CD4-positive, alpha-beta memory T cell (primary cell): Measurements from ENCODE around the gene TPSB2. TPM values are rescaled to one million over a fixed set of nuclear protein-coding genes. Genes with fewer than 3 reads are reported as not detected.
"Not testable (repeated sequence)": the region's sequence is repeated elsewhere in the genome, so short reads cannot be mapped to it uniquely, and the experiment has no call there.

Experiments
- CTCF ChIA-PET: fragments of 350-600 bp; sonication (Branson Sonifier 250); formaldehyde crosslinking; loops from one replicate; lab custom pipeline; 2021; ENCODE audit warnings: inconsistent platforms; ENCODE audit not compliant: partially characterized antibody; lab: Charles Lee
- POLR2A ChIA-PET: fragments of 350-600 bp; sonication (Branson Sonifier 250); formaldehyde crosslinking; loops from one replicate; lab custom pipeline; 2021; ENCODE audit not compliant: partially characterized antibody; lab: Charles Lee
- DNase-seq, 5 donors: peaks; one replicate each; pipeline versions ENCODE4 v3.0.0 to v3.0.0-alpha.2; 2020 to 2022; ENCODE audit warnings: mixed read lengths in 1 of 5
- H3K27ac ChIP-seq: one replicate; pipeline ENCODE4 v1.7.0; 2013; ENCODE audit warnings: low read depth, low read length
- H3K27me3 ChIP-seq: 2 replicates; pipeline ENCODE4 v1.7.0; 2013; ENCODE audit warnings: mild to moderate bottlenecking, low read length, moderate library complexity; ENCODE audit not compliant: insufficient read depth
- H3K36me3 ChIP-seq: 2 replicates; pipeline ENCODE4 v1.7.0; 2013; ENCODE audit warnings: mild to moderate bottlenecking, low read length, moderate library complexity; ENCODE audit not compliant: insufficient read depth
- H3K4me1 ChIP-seq: 2 replicates; pipeline ENCODE4 v1.7.0; 2013; ENCODE audit warnings: mild to moderate bottlenecking, low read length, moderate library complexity; ENCODE audit not compliant: insufficient read depth
- H3K4me3 ChIP-seq, 2 donors: one replicate each; pipeline ENCODE4 v1.7.0; 2013; ENCODE audit warnings: low read length in 2 of 2, mild to moderate bottlenecking in 1 of 2
- H3K9me3 ChIP-seq, 2 donors: one replicate each; pipeline ENCODE4 v1.7.0; 2013; ENCODE audit warnings: low read length in 2 of 2, control low read depth in 1 of 2; ENCODE audit not compliant: control insufficient read depth in 1 of 2
- H3K27ac Mint-ChIP-seq, 7 donors: one replicate each; pipeline ENCODE4 v1.8.0; 2020 to 2021; ENCODE audit warnings: mixed read lengths in 7 of 7, mild to moderate bottlenecking in 6 of 7, inconsistent platforms in 3 of 7, moderate library complexity in 3 of 7
- H3K27me3 Mint-ChIP-seq, 2 donors: one replicate each; pipeline ENCODE4 v1.8.0; 2020 to 2021; ENCODE audit warnings: mixed read lengths in 2 of 2
- H3K36me3 Mint-ChIP-seq, 2 donors: one replicate each; pipeline ENCODE4 v1.8.0; 2020 to 2021; ENCODE audit warnings: mixed read lengths in 2 of 2, inconsistent platforms in 1 of 2, mild to moderate bottlenecking in 1 of 2
- H3K4me1 Mint-ChIP-seq, 4 donors: one replicate each; pipeline ENCODE4 v1.8.0; 2020 to 2021; ENCODE audit warnings: mixed read lengths in 4 of 4, mild to moderate bottlenecking in 1 of 4
- H3K4me3 Mint-ChIP-seq, 8 donors: one replicate each; pipeline ENCODE4 v1.8.0; 2020 to 2021; ENCODE audit warnings: mixed read lengths in 8 of 8, mild to moderate bottlenecking in 7 of 8, moderate library complexity in 6 of 8, inconsistent platforms in 3 of 8
- H3K9me3 Mint-ChIP-seq, 8 donors: one replicate each; pipeline ENCODE4 v1.8.0; 2020 to 2021; ENCODE audit warnings: mixed read lengths in 8 of 8, mild to moderate bottlenecking in 5 of 8, inconsistent platforms in 3 of 8, moderate library complexity in 1 of 8
- intact Hi-C: fragments of 100-400 bp; cut with micrococcal nuclease; formaldehyde crosslinking; loops from one replicate; pipeline ENCODE4 v1.15.1; 2023
- polyA plus RNA-seq, 2 donors: library from polyadenylated mRNA; unstranded; fragments of 300-500 nt; fragmentation: Illumina TruSeq; gene quantifications; one replicate each; pipeline ENCODE4 v1.2.3, GENCODE V29; 2021
- total RNA-seq, 2 experiments: library from RNA; stranded (reverse); gene quantifications; one replicate each; pipeline ENCODE4 v1.2.3, GENCODE V29; 2021

TPSB2 gene
- total and polyA plus RNA-seq, 4 experiments from 2014 or later, result not detected

GRCh38 chr16:1260101-1260680 is 30.2 kb upstream of the TPSB2 start:
- peak overlapping the region in 1 of 7 donors; percentile 27 for H3K27ac Mint-ChIP-seq
- CTCF ChIA-PET, result no interaction called here
- POLR2A ChIA-PET, result no interaction called here
- DNase-seq, result no peak
- no peak overlapping the region for H3K4me3 ChIP-seq
- H3K4me1 Mint-ChIP-seq, result peaks cover 4 to 11% (median 9%) of the 10 kb centered on the region in 4 donors
- H3K4me1 ChIP-seq, result peaks cover 10% of the 10 kb centered on the region
- H3K9me3 Mint-ChIP-seq, result no peaks in the 10 kb centered on the region
- no peak overlapping the region for H3K27ac ChIP-seq
- H3K36me3 Mint-ChIP-seq, result no peaks in the 10 kb centered on the region
- H3K36me3 ChIP-seq, result no peaks in the 10 kb centered on the region
- no peaks in the 10 kb centered on the region for H3K27me3 ChIP-seq
- H3K9me3 ChIP-seq, result no peaks in the 10 kb centered on the region
- peaks cover 17% of the 10 kb centered on the region in 2 donors for H3K27me3 Mint-ChIP-seq
- H3K4me3 Mint-ChIP-seq, result no peak overlapping the region
- intact Hi-C loops, result no loop called here

GRCh38 chr16:1259760-1260068 is 29.7 kb upstream of the TPSB2 start:
- Histone ChIP-seq H3K4me3 (no peak overlapping the region), H3K27me3 (no peaks in the 10 kb centered on the region), H3K36me3 (no peaks in the 10 kb centered on the region), H3K4me1 (peaks cover 10% of the 10 kb centered on the region), H3K9me3 (no peaks in the 10 kb centered on the region), H3K27ac (no peak overlapping the region)
- no peaks in the 10 kb centered on the region for H3K9me3 Mint-ChIP-seq
- H3K4me3 Mint-ChIP-seq, result no peak overlapping the region
- CTCF ChIA-PET, result no interaction called here
- H3K36me3 Mint-ChIP-seq, result no peaks in the 10 kb centered on the region
- POLR2A ChIA-PET, result no interaction called here
- H3K4me1 Mint-ChIP-seq, result peaks cover 4 to 11% (median 9%) of the 10 kb centered on the region in 4 donors
- intact Hi-C loops, result no loop called here
- H3K27ac Mint-ChIP-seq, result no peak overlapping the region
- peaks cover 17% of the 10 kb centered on the region in 2 donors for H3K27me3 Mint-ChIP-seq
- no peak for DNase-seq

- POLR2A ChIA-PET, result no interaction called here
- intact Hi-C loops, result no loop called here
- H3K36me3 ChIP-seq, result no peaks in the 10 kb centered on the region
- peak overlapping the region in 1 of 7 donors; percentile 61 for H3K27ac Mint-ChIP-seq
- DNase-seq, result no peak
- peak overlapping the region in 1 of 2 donors; percentile 41 for H3K4me3 ChIP-seq
- no peak overlapping the region for H3K27ac ChIP-seq
- H3K4me1 Mint-ChIP-seq, result peaks cover 4 to 10% (median 6%) of the 10 kb centered on the region in 4 donors
- H3K9me3 ChIP-seq, result no peaks in the 10 kb centered on the region
- H3K27me3 ChIP-seq, result no peaks in the 10 kb centered on the region
- peaks cover 10% of the 10 kb centered on the region for H3K4me1 ChIP-seq
- no peaks in the 10 kb centered on the region for H3K36me3 Mint-ChIP-seq
- CTCF ChIA-PET, result no interaction called here
- H3K4me3 Mint-ChIP-seq, result peak overlapping the region; percentile 47 to 83 (median 62)
- H3K27me3 Mint-ChIP-seq, result peaks cover 13 to 14% of the 10 kb centered on the region in 2 donors
- H3K9me3 Mint-ChIP-seq, result no peaks in the 10 kb centered on the region
Measured at GRCh38 chr16:1258906-1259759, 29.1 kb upstream of the TPSB2 start.

GRCh38 chr16:1258225-1258600 is 28.2 kb upstream of the TPSB2 start:
- no peak overlapping the region for H3K4me3 ChIP-seq
- Mint-ChIP-seq H3K27ac (no peak overlapping the region), H3K27me3 (peaks cover 13 to 14% of the 10 kb centered on the region in 2 donors), H3K4me1 (peaks cover 4 to 10% (median 5%) of the 10 kb centered on the region in 4 donors), H3K36me3 (no peaks in the 10 kb centered on the region), H3K9me3 (no peaks in the 10 kb centered on the region), H3K4me3 (no peak overlapping the region)
- no peak for DNase-seq
- intact Hi-C loops, result no loop called here
- POLR2A ChIA-PET, result no interaction called here
- no peaks in the 10 kb centered on the region for H3K36me3 ChIP-seq
- peaks cover 10% of the 10 kb centered on the region for H3K4me1 ChIP-seq
- no peaks in the 10 kb centered on the region for H3K9me3 ChIP-seq
- H3K27ac ChIP-seq, result no peak overlapping the region
- no peaks in the 10 kb centered on the region for H3K27me3 ChIP-seq
- CTCF ChIA-PET, result no interaction called here

- Mint-ChIP-seq H3K27ac (no peak overlapping the region), H3K4me3 (no peak overlapping the region), H3K4me1 (peaks cover 4 to 10% (median 5%) of the 10 kb centered on the region in 4 donors), H3K36me3 (no peaks in the 10 kb centered on the region), H3K9me3 (no peaks in the 10 kb centered on the region), H3K27me3 (peaks cover 13 to 14% of the 10 kb centered on the region in 2 donors)
- Histone ChIP-seq H3K27ac (no peak overlapping the region), H3K9me3 (no peaks in the 10 kb centered on the region), H3K4me1 (peaks cover 10% of the 10 kb centered on the region), H3K27me3 (no peaks in the 10 kb centered on the region), H3K4me3 (no peak overlapping the region), H3K36me3 (no peaks in the 10 kb centered on the region)
- ChIA-PET CTCF (no interaction called here), POLR2A (no interaction called here)
- intact Hi-C loops, result no loop called here
- DNase-seq, result no peak
Measured at GRCh38 chr16:1257561-1258224, 27.7 kb upstream of the TPSB2 start.

GRCh38 chr16:1256874-1257322 is 26.9 kb upstream of the TPSB2 start:
- Histone ChIP-seq H3K9me3 (no peaks in the 10 kb centered on the region), H3K4me1 (peaks cover 10% of the 10 kb centered on the region), H3K27me3 (no peaks in the 10 kb centered on the region), H3K4me3 (no peak overlapping the region), H3K27ac (no peak overlapping the region), H3K36me3 (no peaks in the 10 kb centered on the region)
- Mint-ChIP-seq H3K4me3 (no peak overlapping the region), H3K9me3 (no peaks in the 10 kb centered on the region), H3K27me3 (peaks cover 11 to 12% of the 10 kb centered on the region in 2 donors), H3K4me1 (peaks cover 4 to 10% (median 5%) of the 10 kb centered on the region in 4 donors), H3K27ac (no peak overlapping the region), H3K36me3 (no peaks in the 10 kb centered on the region)
- CTCF ChIA-PET, result no interaction called here
- DNase-seq, result no peak
- POLR2A ChIA-PET, result no interaction called here
- intact Hi-C loops, result no loop called here

GRCh38 chr16:1256296-1256873 is 26.4 kb upstream of the TPSB2 start:
- H3K4me1 ChIP-seq, CTCF ChIA-PET, H3K27me3 ChIP-seq, intact Hi-C loops, H3K27ac Mint-ChIP-seq, DNase-seq, H3K9me3 Mint-ChIP-seq, H3K4me1 Mint-ChIP-seq, H3K4me3 ChIP-seq, POLR2A ChIA-PET, H3K27ac ChIP-seq, H3K4me3 Mint-ChIP-seq, H3K36me3 ChIP-seq, H3K9me3 ChIP-seq, H3K36me3 Mint-ChIP-seq: not testable (repeated sequence)
- peaks cover 9 to 11% of the 10 kb centered on the region in 2 donors for H3K27me3 Mint-ChIP-seq
